ENCODE measurements around the gene FAM111B.
"Not testable (repeated sequence)": the region's sequence is repeated elsewhere in the genome, so short reads cannot be mapped to it uniquely, and the experiment has no call there.

FAM111B gene

DNA sequence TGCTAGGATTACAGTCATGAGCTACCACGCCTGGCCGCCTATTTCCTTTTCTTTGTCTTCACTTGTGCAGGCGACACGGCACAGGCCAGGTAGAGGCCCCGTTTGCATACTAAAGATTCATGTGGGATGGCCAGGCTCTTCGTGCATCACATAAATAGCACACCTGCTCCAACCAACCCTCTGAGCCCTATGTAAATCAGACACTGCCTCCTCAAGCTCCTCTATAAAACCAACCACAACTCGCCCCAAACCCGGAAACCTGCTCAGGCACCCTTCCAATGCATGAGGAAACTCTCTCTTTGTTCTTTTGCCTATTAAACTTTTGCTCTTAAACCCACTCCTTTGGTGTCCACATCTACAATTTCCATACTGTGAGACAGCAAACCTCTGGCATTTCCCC is 9.1 kb upstream of the FAM111B start:
- DNase-seq (ENCODE audit: low spot score): not testable (repeated sequence)

DNA sequence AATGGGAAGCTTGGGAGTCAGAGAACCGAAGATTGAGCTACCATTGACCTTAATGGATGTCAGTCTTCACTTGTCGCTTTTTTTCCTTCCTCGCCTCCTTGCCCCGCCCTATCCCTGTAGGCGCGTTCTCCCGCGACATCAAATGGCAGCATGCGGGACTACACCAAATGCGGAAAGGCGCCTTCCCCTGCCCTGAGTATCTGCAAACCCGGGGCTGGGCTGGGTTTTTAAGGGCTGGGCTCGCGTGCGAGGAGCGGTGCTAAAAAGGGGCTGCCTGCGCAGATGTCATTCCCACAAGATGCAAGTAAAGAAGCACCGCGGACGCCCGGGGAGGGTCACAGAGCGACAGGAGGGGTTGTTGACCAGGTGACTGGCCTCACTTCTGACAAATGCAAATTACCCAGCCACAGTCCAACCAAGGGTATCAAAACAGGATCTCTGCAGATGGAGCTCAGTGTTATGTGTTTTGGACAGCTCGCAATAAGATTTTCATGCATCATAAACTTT is 4.7 kb upstream of the FAM111B start:
- peak; percentile 28 for DNase-seq (ENCODE audit: low spot score)

- not testable (repeated sequence) for DNase-seq (ENCODE audit: low spot score)
Measured at GRCh38 chr11:59107721-59108120, 684 bp downstream of the FAM111B start.

DNA sequence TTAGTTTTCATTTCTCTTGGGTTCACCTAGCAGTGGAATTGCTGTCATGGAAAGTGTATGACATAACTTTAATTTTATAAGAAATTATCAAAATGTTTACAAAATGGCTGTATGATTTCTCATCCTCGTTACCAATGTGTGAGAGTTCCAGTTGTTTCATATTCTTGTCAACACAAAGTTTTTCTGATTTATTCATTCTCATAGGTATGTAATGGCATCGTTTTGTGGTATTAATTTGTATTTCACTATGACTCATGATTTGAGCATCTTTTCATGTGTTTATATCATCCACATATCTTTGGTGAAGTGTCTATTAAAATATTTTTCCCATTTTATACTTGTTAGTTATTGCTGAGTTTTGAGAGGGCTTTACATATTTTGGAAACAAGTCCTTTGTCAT is 5.5 kb downstream of the FAM111B start:
- no peak for DNase-seq (ENCODE audit: low spot score)

DNA sequence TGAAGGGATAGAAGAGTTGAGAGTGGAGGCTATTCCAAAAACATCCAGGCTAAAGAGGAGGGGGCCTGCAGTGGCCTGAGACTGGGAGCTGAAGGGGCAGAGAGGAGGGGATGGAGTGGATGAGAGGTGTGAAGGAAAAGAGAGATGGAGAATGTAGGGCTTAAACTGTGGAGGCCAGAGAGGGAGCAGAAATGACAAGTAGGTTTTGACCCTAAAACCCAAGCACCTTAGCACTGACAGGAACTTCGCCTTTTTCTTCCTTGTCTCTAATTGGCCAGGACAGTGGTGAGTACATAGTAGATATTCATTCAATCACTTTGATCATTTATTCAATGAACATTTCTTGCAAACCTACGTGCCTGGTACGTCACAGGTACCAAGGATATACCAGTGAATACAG is 7.3 kb downstream of the FAM111B start:
- no peak for DNase-seq (ENCODE audit: low spot score)

GRCh38 chr11:59115553-59115952 is 8.5 kb downstream of the FAM111B start:
- DNase-seq (ENCODE audit: low spot score): no peak

- DNase-seq (ENCODE audit: low spot score): no peak
Measured at GRCh38 chr11:59117774-59118173, 10.7 kb downstream of the FAM111B start.

- DNase-seq (ENCODE audit: low spot score): no peak
Measured at GRCh38 chr11:59119826-59120225, 12.8 kb downstream of the FAM111B start.

DNA sequence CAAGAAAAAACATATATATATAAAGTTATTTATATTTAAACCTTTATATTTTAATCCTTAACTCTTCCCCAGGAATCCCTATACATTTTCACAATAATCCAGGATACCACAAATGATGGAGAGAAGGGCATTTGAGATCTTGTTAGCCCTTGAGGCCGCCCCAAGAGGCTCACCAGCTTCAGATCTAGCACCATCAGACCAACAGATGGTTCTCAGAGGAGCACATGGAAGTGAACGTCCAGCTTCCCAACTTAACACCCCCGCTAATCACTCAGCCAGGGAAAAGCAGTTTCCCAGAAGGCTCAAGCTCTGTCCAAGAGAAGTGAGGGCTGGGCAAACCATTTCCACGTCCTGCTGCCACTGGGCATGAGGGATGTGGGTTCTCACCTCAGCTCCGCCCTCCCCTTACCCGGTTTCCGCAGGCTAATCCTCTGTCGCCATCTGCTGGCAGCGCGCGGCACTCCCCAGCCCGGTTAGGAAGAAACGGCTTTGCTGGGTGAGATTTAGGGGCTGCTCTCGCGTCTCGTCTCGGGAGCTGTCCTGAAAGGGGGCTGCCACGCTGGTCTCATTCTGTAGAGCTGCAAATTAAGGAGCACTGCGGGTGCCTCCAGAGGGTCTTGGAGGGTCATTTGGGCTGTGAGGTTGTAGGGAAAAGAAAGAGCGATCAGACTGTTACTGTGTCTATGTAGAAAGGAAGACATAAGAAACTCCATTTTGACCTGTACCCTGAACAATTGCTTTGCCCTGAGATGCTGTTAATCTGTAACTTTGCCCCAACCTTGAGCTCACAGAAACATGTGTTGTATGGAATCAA is 28.8 kb downstream of the FAM111B start:
- peak; percentile 63 for DNase-seq (ENCODE audit: low spot score)

DNA sequence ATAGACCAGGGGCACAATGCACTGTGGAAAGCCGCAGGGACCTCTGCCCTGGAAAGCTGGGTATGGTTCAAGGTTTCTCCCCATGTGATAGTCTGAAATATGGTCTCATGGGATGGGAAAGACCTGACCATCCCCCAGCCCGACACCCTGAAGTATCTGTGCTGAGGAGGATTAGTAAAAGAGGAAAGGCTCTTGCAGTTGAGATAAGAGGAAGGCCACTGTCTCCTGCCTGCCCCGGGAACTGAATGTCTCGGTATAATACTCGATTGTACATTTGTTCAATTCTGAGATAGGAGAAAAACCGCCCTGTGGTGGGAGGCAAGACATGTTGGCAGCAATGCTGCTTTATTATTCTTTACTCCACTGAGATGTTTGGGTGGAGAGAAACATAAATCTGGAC is 29.5 kb downstream of the FAM111B start:
- not testable (repeated sequence) for DNase-seq (ENCODE audit: low spot score)

GRCh38 chr11:59137190-59137589 is 30.2 kb downstream of the FAM111B start:
- DNase-seq (ENCODE audit: low spot score): no peak

DNA sequence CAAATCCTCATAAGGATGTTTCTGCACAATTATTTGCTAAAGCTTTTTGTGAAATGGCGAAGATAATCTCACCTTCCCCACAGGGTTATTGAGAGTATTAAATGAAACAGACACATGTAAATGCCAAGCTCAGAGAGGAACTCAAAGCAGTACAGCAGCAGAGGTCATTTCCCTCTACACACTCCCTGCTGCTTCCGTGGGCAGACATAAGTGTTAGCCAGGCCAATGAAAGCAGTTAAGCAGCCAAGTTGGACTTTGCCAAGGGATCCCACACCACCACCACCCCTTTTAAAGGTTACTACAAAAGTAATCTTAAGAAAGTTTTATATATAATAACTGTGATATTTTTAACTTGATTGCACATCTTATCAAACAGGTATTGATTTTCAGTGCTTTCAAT is 31.6 kb downstream of the FAM111B start:
- DNase-seq (ENCODE audit: low spot score): no peak

DNA sequence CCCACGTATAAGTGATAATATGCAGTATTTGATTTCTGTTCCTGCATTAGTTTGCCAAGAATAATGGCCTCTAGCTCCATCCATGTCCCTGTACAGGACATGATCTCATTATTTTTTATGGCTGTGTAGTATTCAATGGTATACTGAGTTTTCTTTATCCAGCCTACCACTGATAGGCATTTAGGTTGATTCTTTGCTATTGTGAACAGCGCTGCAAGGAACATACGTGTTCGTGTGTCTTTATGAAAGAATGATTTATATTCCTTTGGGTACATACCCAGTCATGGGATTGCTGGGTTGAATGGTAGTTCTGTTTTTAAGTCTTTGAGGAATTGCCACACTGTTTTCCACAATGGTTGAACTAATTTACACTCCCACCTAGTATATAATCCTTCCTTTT is 34.2 kb downstream of the FAM111B start:
- DNase-seq (ENCODE audit: low spot score): no peak

- DNase-seq (ENCODE audit: low spot score): peak; percentile 18
Measured at GRCh38 chr11:59141673-59142460, 34.8 kb downstream of the FAM111B start.

GRCh38 chr11:59142530-59143507 is 35.8 kb downstream of the FAM111B start, which contains the start of gene FAM111A:
FAM111A (plus strand) TSS chr11:59142856; CDS start chr11:59148873, 6,017 bp downstream.
- peak; percentile 74 for DNase-seq (ENCODE audit: low spot score)

- peak; percentile 19 for DNase-seq (ENCODE audit: low spot score)
Measured at GRCh38 chr11:59144096-59144495, 37.1 kb downstream of the FAM111B start.

- DNase-seq (ENCODE audit: low spot score): peak; percentile 66
Measured at GRCh38 chr11:59144579-59145345, 37.7 kb downstream of the FAM111B start.

DNA sequence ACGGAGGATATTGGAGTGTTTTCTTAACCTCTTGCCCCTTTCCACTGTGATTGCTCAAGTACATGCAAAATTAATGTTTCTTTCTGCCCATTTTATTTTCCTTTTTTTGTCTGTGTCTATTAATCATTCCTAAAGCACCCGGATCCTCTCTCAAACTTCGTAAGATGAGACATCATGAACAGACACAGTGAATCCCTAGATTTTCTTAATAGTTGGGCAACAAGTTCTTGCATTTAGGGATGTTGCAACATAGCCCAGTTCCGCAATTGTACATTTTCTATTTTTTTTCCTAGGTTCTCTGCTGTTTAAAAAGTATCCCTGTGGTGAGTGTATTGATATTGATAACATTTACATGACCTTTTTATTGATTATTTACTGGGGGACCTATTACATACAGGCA is 38.5 kb downstream of the FAM111B start:
- no peak for DNase-seq (ENCODE audit: low spot score)

- DNase-seq (ENCODE audit: low spot score): no peak
Measured at GRCh38 chr11:59151761-59152160, 44.7 kb downstream of the FAM111B start.

DNA sequence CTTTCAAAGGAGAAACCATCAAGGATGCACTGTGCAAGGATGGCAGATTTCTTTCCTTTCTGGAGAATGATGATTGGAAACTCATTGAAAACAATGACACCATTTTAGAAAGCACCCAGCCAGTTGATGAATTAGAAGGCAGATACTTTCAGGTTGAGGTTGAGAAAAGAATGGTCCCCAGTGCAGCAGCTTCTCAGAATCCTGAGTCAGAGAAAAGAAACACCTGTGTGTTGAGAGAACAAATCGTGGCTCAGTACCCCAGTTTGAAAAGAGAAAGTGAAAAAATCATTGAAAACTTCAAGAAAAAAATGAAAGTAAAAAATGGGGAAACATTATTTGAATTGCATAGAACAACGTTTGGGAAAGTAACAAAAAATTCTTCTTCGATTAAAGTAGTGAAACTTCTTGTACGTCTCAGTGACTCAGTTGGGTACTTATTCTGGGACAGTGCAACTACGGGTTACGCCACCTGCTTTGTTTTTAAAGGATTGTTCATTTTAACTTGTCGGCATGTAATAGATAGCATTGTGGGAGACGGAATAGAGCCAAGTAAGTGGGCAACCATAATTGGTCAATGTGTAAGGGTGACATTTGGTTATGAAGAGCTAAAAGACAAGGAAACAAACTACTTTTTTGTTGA is 45.4 kb downstream of the FAM111B start:
- no peak for DNase-seq (ENCODE audit: low spot score)
